Liver (tissue), 9 donors: Measurements from ENCODE around the gene MPC1. TPM values are rescaled to one million over a fixed set of nuclear protein-coding genes. Genes with fewer than 3 reads are reported as not detected.

Experiments used
- DNase-seq: peaks from one replicate; pipeline ENCODE4 v3.0.0-alpha.2; 2017; ENCODE audit warnings: low spot score
- H3K27ac ChIP-seq, 2 donors: one replicate each; pipeline ENCODE4 v1.7.0; 2013; ENCODE audit warnings: inconsistent platforms in 2 of 2, low read length in 2 of 2, control low read depth in 1 of 2, low read depth in 1 of 2, mild to moderate bottlenecking in 1 of 2
- H3K27me3 ChIP-seq, 4 donors: one replicate each; pipeline versions ENCODE4 v1.6.1 to v1.7.0; 2013; ENCODE audit warnings: low read length in 3 of 4, inconsistent platforms in 1 of 4, mild to moderate bottlenecking in 1 of 4, moderate library complexity in 1 of 4; ENCODE audit not compliant: control insufficient read depth in 4 of 4, insufficient read depth in 4 of 4
- H3K36me3 ChIP-seq, 4 donors: one replicate each; pipeline versions ENCODE4 v1.6.1 to v1.7.0; 2013; ENCODE audit warnings: low read length in 3 of 4, mild to moderate bottlenecking in 3 of 4, low read depth in 1 of 4, moderate library complexity in 1 of 4; ENCODE audit not compliant: control insufficient read depth in 4 of 4, insufficient read depth in 3 of 4
- H3K4me1 ChIP-seq, 4 donors: one replicate each; pipeline versions ENCODE4 v1.6.1 to v1.7.0; 2013; ENCODE audit warnings: low read length in 3 of 4, mild to moderate bottlenecking in 3 of 4, moderate library complexity in 1 of 4; ENCODE audit not compliant: control insufficient read depth in 4 of 4, insufficient read depth in 4 of 4
- H3K4me3 ChIP-seq, 3 donors: one replicate each; pipeline versions ENCODE4 v1.6.1 to v1.7.0; 2013; ENCODE audit warnings: low read length in 3 of 3, control low read depth in 1 of 3, low read depth in 1 of 3, mild to moderate bottlenecking in 1 of 3
- H3K9ac ChIP-seq, 2 donors: one replicate each; pipeline ENCODE4 v1.7.0; 2013; ENCODE audit warnings: low read length in 2 of 2, mild to moderate bottlenecking in 2 of 2, moderate library complexity in 2 of 2, control low read depth in 1 of 2, low read depth in 1 of 2
- H3K9me3 ChIP-seq, 4 donors: one replicate each; pipeline versions ENCODE4 v1.6.1 to v1.7.0; 2013; ENCODE audit warnings: low read length in 3 of 4; ENCODE audit not compliant: control insufficient read depth in 4 of 4
- ATF3 ChIP-seq: IDR thresholded peaks from 2 replicates; pipeline ENCODE4 v1.6.1; 2016; ENCODE audit warnings: antibody characterized with exemption
- CTCF ChIP-seq: fragments of 150-350 bp; IDR thresholded peaks from 2 replicates; pipeline ENCODE4 v1.5.1; 2017; ENCODE audit warnings: improper control_type of control experiment, low read depth, low read length; ENCODE audit not compliant: missing input control
- EGR1 ChIP-seq, 2 donors: IDR thresholded peaks; 2 replicates each; pipeline ENCODE4 v1.6.1; 2016 to 2018; ENCODE audit warnings: antibody characterized with exemption in 2 of 2, low read depth in 2 of 2
- FOXA1 ChIP-seq: IDR thresholded peaks from 2 replicates; pipeline ENCODE4 v1.6.1; 2016; ENCODE audit warnings: antibody characterized with exemption
- FOXA2 ChIP-seq: IDR thresholded peaks from 2 replicates; pipeline ENCODE4 v1.6.1; 2016; ENCODE audit warnings: antibody characterized with exemption
- GABPA ChIP-seq, 2 donors: IDR thresholded peaks in 1 of 2; conservative IDR thresholded peaks in 1 of 2; 2 replicates each; pipeline ENCODE4 v1.6.1; 2016; ENCODE audit warnings: antibody characterized with exemption in 2 of 2, mild to moderate bottlenecking in 1 of 2, moderate library complexity in 1 of 2
- HNF4A ChIP-seq, 2 donors: conservative IDR thresholded peaks; 2 replicates each; pipeline ENCODE4 v1.6.1; 2016; ENCODE audit warnings: antibody characterized with exemption in 2 of 2, mild to moderate bottlenecking in 2 of 2
- HNF4G ChIP-seq: IDR thresholded peaks from 2 replicates; pipeline ENCODE4 v1.6.1; 2016; ENCODE audit warnings: antibody characterized with exemption
- JUND ChIP-seq, 2 donors: IDR thresholded peaks; 2 replicates each; pipeline ENCODE4 v1.6.1; 2016; ENCODE audit warnings: antibody characterized with exemption in 2 of 2
- MAX ChIP-seq: IDR thresholded peaks from 2 replicates; pipeline ENCODE4 v1.6.1; 2016; ENCODE audit warnings: antibody characterized with exemption
- NR2F2 ChIP-seq: IDR thresholded peaks from 2 replicates; pipeline ENCODE4 v1.6.1; 2016; ENCODE audit warnings: antibody characterized with exemption
- RAD21 ChIP-seq, 2 donors: IDR thresholded peaks; 2 replicates each; pipeline ENCODE4 v1.6.1; 2016; ENCODE audit warnings: antibody characterized with exemption in 2 of 2, mild to moderate bottlenecking in 2 of 2
- REST ChIP-seq: IDR thresholded peaks from 2 replicates; pipeline ENCODE4 v1.6.1; 2016; ENCODE audit warnings: antibody characterized with exemption, mild to moderate bottlenecking
- RXRA ChIP-seq, 2 donors: IDR thresholded peaks; 2 replicates each; pipeline ENCODE4 v1.6.1; 2017 to 2018; ENCODE audit warnings: antibody characterized with exemption in 2 of 2, mild to moderate bottlenecking in 1 of 2
- SP1 ChIP-seq: IDR thresholded peaks from 2 replicates; pipeline ENCODE4 v1.6.1; 2018; ENCODE audit warnings: antibody characterized with exemption, mild to moderate bottlenecking
- TAF1 ChIP-seq: conservative IDR thresholded peaks from 2 replicates; pipeline ENCODE4 v1.6.1; 2016; ENCODE audit warnings: antibody characterized with exemption, mild to moderate bottlenecking
- YY1 ChIP-seq: IDR thresholded peaks from 2 replicates; pipeline ENCODE4 v1.6.1; 2016; ENCODE audit warnings: antibody characterized with exemption, mild to moderate bottlenecking
- ZBTB33 ChIP-seq: IDR thresholded peaks from 2 replicates; pipeline ENCODE4 v1.6.1; 2016; ENCODE audit warnings: antibody characterized with exemption
- WGBS: extraction: QIAGEN DNeasy Blood & Tissue Kit; methylation state at CpG from one replicate; pipeline ENCODE4 v1.1.7; 2013; 5-methylcytosine and 5-hydroxymethylcytosine counted together
- polyA plus RNA-seq, 2 donors: library from polyadenylated mRNA; stranded (reverse) in 1 of 2; unstranded in 1 of 2; fragments of 200-250 nt in 1 of 2; fragments of >200 nt in 1 of 2; fragmentation: Nextera tagmentation in 1 of 2; extraction: Ambion mirVana in 1 of 2; gene quantifications; one replicate each; pipeline versions ENCODE4 v1.2.1 to v1.2.3, GENCODE V29; 2013 to 2015
- total RNA-seq, 2 donors: library from RNA; depleted of rRNA; stranded (reverse); fragments of >200 nt; gene quantifications; one replicate each; pipeline ENCODE4 v1.2.3, GENCODE V29; 2014
- donor health status: healthy.
- donor health status: healthy.
- donor health status: healthy.
- donor health status: healthy.
- donor health status: healthy.

MPC1 gene
- total and polyA plus RNA-seq, 4 donors, result 79.7 to 478 (median 237) TPM

GRCh38 chr6:166395351-166395750 is 12.6 kb upstream of the MPC1 start:
- DNase-seq, result no peak
- H3K4me3 ChIP-seq, result no peak overlapping the region
- no peaks in the 10 kb centered on the region for H3K36me3 ChIP-seq
- no peak overlapping the region for H3K9ac ChIP-seq
- H3K4me1 ChIP-seq, result peaks cover 16 to 45% (median 30%) of the 10 kb centered on the region in 4 donors
- H3K27me3 ChIP-seq, result no peaks in the 10 kb centered on the region
- WGBS, result 30% methylated on average over 6 of the region's 6 CpGs
- no peaks in the 10 kb centered on the region for H3K9me3 ChIP-seq
- H3K27ac ChIP-seq, result peak overlapping the region; percentile 28 to 74
- TF ChIP-seq HNF4A (conservative IDR thresholded peaks at IDR 0.05) (peak in 1 of 2 donors; percentile 10), YY1 (no peak), RXRA (IDR thresholded peaks at IDR 0.05) (peak; percentile 46 to 48), JUND (IDR thresholded peaks at IDR 0.05) (no peak), ATF3 (no peak), HNF4G (no peak), TAF1 (no peak), SP1 (no peak), RAD21 (IDR thresholded peaks at IDR 0.05) (no peak), EGR1 (IDR thresholded peaks at IDR 0.05; ENCODE audit: low read depth in 2 of 2) (no peak), MAX (no peak), NR2F2 (no peak), REST (no peak), FOXA1 (no peak), FOXA2 (no peak)

GRCh38 chr6:166394036-166394892 is 11.5 kb upstream of the MPC1 start:
- Histone ChIP-seq H3K4me3 (no peak overlapping the region), H3K9me3 (no peaks in the 10 kb centered on the region), H3K27ac (peak overlapping the region; percentile 74 to 91), H3K9ac (peak overlapping the region in 1 of 2 donors; percentile 25), H3K4me1 (peaks cover 16 to 41% (median 27%) of the 10 kb centered on the region in 4 donors), H3K36me3 (no peaks in the 10 kb centered on the region), H3K27me3 (no peaks in the 10 kb centered on the region)
- no peak for DNase-seq
- WGBS, result 36% methylated on average over 10 of the region's 10 CpGs
- peak; percentile 81 for TF ChIP-seq ZBTB33
- peak; percentile 34 for TF ChIP-seq HNF4G
- TF ChIP-seq EGR1 (IDR thresholded peaks at IDR 0.05; ENCODE audit: low read depth in 2 of 2), result peak in 1 of 2 donors; percentile 65
- no peak for TF ChIP-seq ATF3
- peak; percentile 91 for TF ChIP-seq MAX
- no peak for TF ChIP-seq NR2F2
- TF ChIP-seq REST, result peak; percentile 83
- peak; percentile 36 to 87 for TF ChIP-seq JUND (IDR thresholded peaks at IDR 0.05)
- no peak for TF ChIP-seq CTCF
- TF ChIP-seq RAD21 (IDR thresholded peaks at IDR 0.05), result peak; percentile 54 to 65
- TF ChIP-seq SP1, result peak; percentile 96
- TF ChIP-seq GABPA (IDR thresholded peaks at IDR 0.05 in 1 of 2, conservative IDR thresholded peaks at IDR 0.05 in 1 of 2), result peak in 1 of 2 donors; percentile 30
- TF ChIP-seq FOXA2, result peak; percentile 73
